ENCODE data around the gene DPH2.

The DPH2 gene

GRCh38 chr1:43968348-43968948 lies 1.4 kb upstream of the DPH2 start:
- no peak overlapping the region for H3K4me3 Mint-ChIP-seq
- H3K36me3 Mint-ChIP-seq: no peaks in the 10 kb centered on the region
- H3K27ac Mint-ChIP-seq: no peak overlapping the region
- ATAC-seq (ENCODE audit: low read depth): no peak
- peaks cover 15% of the 10 kb centered on the region for H3K4me1 Mint-ChIP-seq
- no peaks in the 10 kb centered on the region for H3K27me3 Mint-ChIP-seq
- no peaks in the 10 kb centered on the region for H3K9me3 Mint-ChIP-seq
- DNase-seq (ENCODE audit: low spot score in 2 of 2): no peak

DNA sequence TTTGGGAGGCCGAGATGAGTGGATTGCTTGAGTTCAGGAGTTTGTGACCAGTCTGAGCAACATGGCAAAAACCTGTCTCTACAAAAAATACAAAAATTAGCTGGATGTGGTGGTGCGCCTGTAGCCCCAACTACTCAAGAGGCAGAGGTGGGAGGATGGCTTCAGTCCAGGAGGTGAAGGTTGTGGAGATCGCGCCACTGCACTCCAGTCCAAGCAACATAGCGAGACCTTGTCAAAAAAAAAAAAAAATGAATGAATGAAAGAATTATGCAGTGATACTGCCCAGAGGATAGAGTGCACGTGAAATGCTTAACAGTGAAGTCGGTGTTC lies 429 bp upstream of the DPH2 start:
- Mint-ChIP-seq H3K27ac (no peak overlapping the region), H3K4me3 (peak overlapping the region; percentile 96), H3K9me3 (no peaks in the 10 kb centered on the region), H3K4me1 (peaks cover 23% of the 10 kb centered on the region), H3K27me3 (no peaks in the 10 kb centered on the region), H3K36me3 (no peaks in the 10 kb centered on the region)
- ATAC-seq (ENCODE audit: low read depth) (no peak), DNase-seq (ENCODE audit: low spot score in 2 of 2) (no peak)

DNA sequence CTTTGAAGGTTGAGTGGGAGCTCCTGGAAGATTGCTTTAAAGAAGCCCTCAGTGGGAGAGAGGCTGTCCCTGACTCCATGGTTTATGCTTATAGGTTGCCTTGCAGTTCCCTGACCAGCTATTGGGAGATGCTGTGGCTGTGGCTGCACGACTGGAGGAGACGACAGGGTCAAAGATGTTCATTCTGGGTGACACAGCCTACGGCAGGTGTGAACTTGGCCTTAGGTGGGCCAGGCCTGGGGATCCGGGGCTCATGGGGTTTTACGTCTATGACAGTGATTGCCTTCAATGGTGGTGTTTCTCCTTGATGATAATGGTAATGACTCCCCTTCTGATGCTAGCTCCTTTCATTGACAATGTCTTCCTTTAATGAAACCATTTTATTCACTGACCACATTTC lies 692 bp downstream of the DPH2 start:
- H3K9me3 Mint-ChIP-seq: no peaks in the 10 kb centered on the region
- H3K27me3 Mint-ChIP-seq: no peaks in the 10 kb centered on the region
- peaks cover 23% of the 10 kb centered on the region for H3K4me1 Mint-ChIP-seq
- no peak overlapping the region for H3K27ac Mint-ChIP-seq
- no peaks in the 10 kb centered on the region for H3K36me3 Mint-ChIP-seq
- peak overlapping the region; percentile 96 for H3K4me3 Mint-ChIP-seq
- ATAC-seq (ENCODE audit: low read depth) (no peak), DNase-seq (ENCODE audit: low spot score in 2 of 2) (no peak)

- no peaks in the 10 kb centered on the region for H3K36me3 Mint-ChIP-seq
These were observed 1.1 kb downstream of the DPH2 start for GRCh38 chr1:43970911-43971310.

DNA sequence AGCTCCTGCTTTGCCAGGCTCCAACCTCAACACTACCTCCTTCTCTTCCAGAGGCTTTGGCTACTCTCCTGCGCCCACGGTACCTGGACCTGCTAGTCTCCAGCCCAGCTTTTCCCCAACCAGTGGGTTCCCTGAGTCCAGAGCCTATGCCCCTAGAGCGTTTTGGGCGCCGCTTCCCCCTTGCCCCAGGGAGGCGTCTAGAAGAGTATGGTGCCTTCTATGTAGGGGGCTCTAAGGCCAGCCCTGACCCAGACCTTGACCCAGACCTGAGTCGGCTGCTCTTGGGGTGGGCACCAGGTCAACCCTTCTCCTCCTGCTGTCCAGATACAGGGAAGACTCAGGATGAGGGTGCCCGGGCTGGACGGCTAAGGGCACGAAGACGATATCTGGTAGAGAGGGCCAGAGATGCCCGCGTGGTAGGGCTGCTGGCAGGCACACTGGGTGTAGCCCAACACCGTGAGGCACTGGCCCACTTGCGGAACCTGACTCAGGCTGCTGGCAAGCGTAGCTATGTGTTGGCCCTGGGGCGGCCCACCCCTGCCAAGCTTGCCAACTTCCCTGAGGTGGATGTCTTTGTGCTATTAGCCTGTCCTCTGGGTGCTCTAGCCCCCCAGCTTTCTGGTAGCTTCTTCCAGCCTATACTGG lies 1.6 kb downstream of the DPH2 start:
- H3K9me3 Mint-ChIP-seq: no peaks in the 10 kb centered on the region

More at GRCh38 chr1:43970911-43971310, 1.1 kb downstream of the DPH2 start:
- H3K9me3 Mint-ChIP-seq: no peaks in the 10 kb centered on the region
- H3K4me3 Mint-ChIP-seq: peak overlapping the region; percentile 96
- ATAC-seq (ENCODE audit: low read depth) (no peak), DNase-seq (ENCODE audit: low spot score in 2 of 2) (no peak)
- peaks cover 27% of the 10 kb centered on the region for H3K4me1 Mint-ChIP-seq
- H3K27ac Mint-ChIP-seq: no peak overlapping the region
- H3K27me3 Mint-ChIP-seq: no peaks in the 10 kb centered on the region

GRCh38 chr1:43973981-43974442 lies 4.2 kb downstream of the DPH2 start:
- DNase-seq (ENCODE audit: low spot score in 2 of 2) (no peak), ATAC-seq (ENCODE audit: low read depth) (no peak)
- H3K27ac Mint-ChIP-seq: peak overlapping the region; percentile 91
- no peaks in the 10 kb centered on the region for H3K27me3 Mint-ChIP-seq
- peaks cover 53% of the 10 kb centered on the region for H3K4me1 Mint-ChIP-seq
- H3K4me3 Mint-ChIP-seq: peak overlapping the region; percentile 96
- H3K36me3 Mint-ChIP-seq: peaks cover 19% of the 10 kb centered on the region
- H3K9me3 Mint-ChIP-seq: no peaks in the 10 kb centered on the region

More for the DNA sequence above, 1.6 kb downstream of the DPH2 start:
- peaks cover 31% of the 10 kb centered on the region for H3K4me1 Mint-ChIP-seq
- H3K27me3 Mint-ChIP-seq: no peaks in the 10 kb centered on the region
- no peak for ATAC-seq (ENCODE audit: low read depth)
- H3K27ac Mint-ChIP-seq: no peak overlapping the region
- no peak for DNase-seq (ENCODE audit: low spot score in 2 of 2)
- peak overlapping the region; percentile 96 for H3K4me3 Mint-ChIP-seq
- H3K36me3 Mint-ChIP-seq: peaks cover 3% of the 10 kb centered on the region

GRCh38 chr1:43974443-43975248 lies 4.8 kb downstream of the DPH2 start, which contains the start of gene ATP6V0B:
TSS of gene ATP6V0B (plus strand) at chr1:43974960. CDS start at chr1:43975041, 81 bp downstream.
- peak; percentile 85 to 86 for DNase-seq (ENCODE audit: low spot score in 2 of 2)
- H3K27ac Mint-ChIP-seq: peak within 1 kb of the TSS; percentile 91
- peaks cover 19% of the 10 kb centered on the region for H3K36me3 Mint-ChIP-seq
- H3K4me1 Mint-ChIP-seq: peaks cover 48% of the 10 kb centered on the region
- H3K27me3 Mint-ChIP-seq: no peaks in the 10 kb centered on the region
- ATAC-seq (ENCODE audit: low read depth): peak; percentile 76
- peak within 1 kb of the TSS; percentile 96 for H3K4me3 Mint-ChIP-seq
- H3K9me3 Mint-ChIP-seq: no peaks in the 10 kb centered on the region

GRCh38 chr1:43975249-43975961 lies 5.6 kb downstream of the DPH2 start:
- H3K27ac Mint-ChIP-seq: peak overlapping the region; percentile 91
- H3K9me3 Mint-ChIP-seq: no peaks in the 10 kb centered on the region
- no peaks in the 10 kb centered on the region for H3K27me3 Mint-ChIP-seq
- ATAC-seq (ENCODE audit: low read depth) (peak; percentile 23), DNase-seq (ENCODE audit: low spot score in 2 of 2) (no peak)
- peak overlapping the region; percentile 96 for H3K4me3 Mint-ChIP-seq
- H3K36me3 Mint-ChIP-seq: peaks cover 19% of the 10 kb centered on the region
- H3K4me1 Mint-ChIP-seq: peaks cover 47% of the 10 kb centered on the region

- Mint-ChIP-seq H3K4me3 (peak overlapping the region; percentile 96), H3K36me3 (peaks cover 19% of the 10 kb centered on the region), H3K9me3 (no peaks in the 10 kb centered on the region), H3K4me1 (peaks cover 46% of the 10 kb centered on the region), H3K27ac (peak overlapping the region; percentile 91), H3K27me3 (no peaks in the 10 kb centered on the region)
- DNase-seq (ENCODE audit: low spot score in 2 of 2) (no peak), ATAC-seq (ENCODE audit: low read depth) (no peak)
These were observed 6.2 kb downstream of the DPH2 start for GRCh38 chr1:43976045-43976444.

DNA sequence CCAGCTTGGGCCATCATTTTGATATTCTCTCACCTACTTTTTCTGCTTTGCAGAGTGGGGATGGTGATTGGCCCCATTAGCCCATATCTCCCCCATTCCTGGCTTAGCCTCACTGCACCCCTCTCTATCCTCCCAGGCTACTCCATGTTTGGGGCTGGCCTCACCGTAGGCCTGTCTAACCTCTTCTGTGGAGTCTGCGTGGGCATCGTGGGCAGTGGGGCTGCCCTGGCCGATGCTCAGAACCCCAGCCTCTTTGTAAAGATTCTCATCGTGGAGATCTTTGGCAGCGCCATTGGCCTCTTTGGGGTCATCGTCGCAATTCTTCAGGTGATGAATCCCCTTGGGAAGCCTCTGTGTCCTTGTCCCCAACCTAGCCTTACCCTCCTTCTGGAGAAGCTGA lies 7.1 kb downstream of the DPH2 start:
- peaks cover 19% of the 10 kb centered on the region for H3K36me3 Mint-ChIP-seq
- H3K4me3 Mint-ChIP-seq: peak overlapping the region; percentile 6
- no peaks in the 10 kb centered on the region for H3K9me3 Mint-ChIP-seq
- H3K27ac Mint-ChIP-seq: peak overlapping the region; percentile 19
- DNase-seq (ENCODE audit: low spot score in 2 of 2) (no peak), ATAC-seq (ENCODE audit: low read depth) (no peak)
- peaks cover 46% of the 10 kb centered on the region for H3K4me1 Mint-ChIP-seq
- H3K27me3 Mint-ChIP-seq: no peaks in the 10 kb centered on the region

- Mint-ChIP-seq H3K36me3 (peaks cover 19% of the 10 kb centered on the region), H3K9me3 (no peaks in the 10 kb centered on the region), H3K4me3 (peak overlapping the region; percentile 40), H3K27me3 (no peaks in the 10 kb centered on the region), H3K4me1 (peaks cover 46% of the 10 kb centered on the region), H3K27ac (peak overlapping the region; percentile 19)
- DNase-seq (ENCODE audit: low spot score in 2 of 2) (no peak), ATAC-seq (ENCODE audit: low read depth) (no peak)
These were observed 7.8 kb downstream of the DPH2 start for GRCh38 chr1:43977376-43978263.

- no peak for DNase-seq (ENCODE audit: low spot score in 2 of 2)
- Mint-ChIP-seq H3K27ac (no peak overlapping the region), H3K27me3 (no peaks in the 10 kb centered on the region), H3K4me3 (peak overlapping the region; percentile 70), H3K36me3 (peaks cover 19% of the 10 kb centered on the region), H3K9me3 (no peaks in the 10 kb centered on the region), H3K4me1 (peaks cover 46% of the 10 kb centered on the region)
- ATAC-seq (ENCODE audit: low read depth): no peak
These were observed 8.4 kb downstream of the DPH2 start for GRCh38 chr1:43978264-43978550.

DNA sequence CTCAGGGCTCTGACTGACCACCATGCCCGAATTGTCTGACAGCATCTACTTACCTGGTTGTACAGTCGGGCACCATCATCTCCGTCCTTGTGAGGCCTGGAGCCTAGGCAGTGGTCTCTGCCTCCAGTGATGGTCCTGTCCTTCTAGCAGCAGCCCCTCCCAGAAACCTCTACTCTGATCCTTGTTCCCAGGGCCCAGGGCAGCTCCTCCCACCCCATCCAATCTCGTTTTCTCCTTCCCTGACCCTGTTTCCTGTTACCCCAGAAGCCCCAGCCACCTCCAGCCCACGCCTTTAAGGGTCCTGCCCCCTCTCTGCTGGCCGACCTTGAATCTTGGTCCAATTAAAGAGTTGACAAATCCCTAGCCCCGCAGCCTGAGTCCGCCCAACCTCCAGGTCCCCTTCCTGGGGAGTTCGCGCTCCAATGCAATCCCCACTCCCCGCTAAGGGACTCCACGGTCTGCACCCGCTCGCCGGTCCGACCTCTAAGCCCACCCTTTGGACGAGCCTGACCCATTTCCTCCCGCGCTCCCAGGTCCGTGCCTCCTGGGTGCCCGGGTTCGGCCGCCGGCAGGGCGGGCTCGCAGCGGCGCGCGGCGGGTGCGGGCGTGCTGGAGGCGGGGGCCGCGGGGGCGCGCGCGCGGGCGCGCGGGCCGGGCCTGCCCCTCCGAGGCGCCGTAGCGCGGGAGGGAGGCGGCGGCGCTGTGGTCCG lies 8.9 kb downstream of the DPH2 start, which contains the start of gene B4GALT2:
Gene B4GALT2 (plus strand): TSS at position 660 of the 710 bp plus-strand sequence. CDS start 1,951 bp downstream, outside the sequence.
- peaks cover 19% of the 10 kb centered on the region for H3K36me3 Mint-ChIP-seq
- H3K4me3 Mint-ChIP-seq: peak within 1 kb of the TSS; percentile 85
- no peaks in the 10 kb centered on the region for H3K27me3 Mint-ChIP-seq
- H3K9me3 Mint-ChIP-seq: no peaks in the 10 kb centered on the region
- DNase-seq (ENCODE audit: low spot score in 2 of 2) (no peak), ATAC-seq (ENCODE audit: low read depth) (peak; percentile 13)
- H3K27ac Mint-ChIP-seq: no peak within 1 kb of the TSS
- H3K4me1 Mint-ChIP-seq: peaks cover 44% of the 10 kb centered on the region

All from memory B cell (primary cell).